Suppressor macrophage treated with lipopolysaccharide for 1 hour (primary cell): Measurements from ENCODE around the gene BRCC3.
A peak's percentile ranks its signal among the peaks of the same experiment; 100 is the strongest.

ENCODE experiments used
- DNase-seq, 3 donors: peaks; one replicate each; pipeline ENCODE4 v3.0.0-alpha.2; 2020 to 2022

The BRCC3 gene

DNA sequence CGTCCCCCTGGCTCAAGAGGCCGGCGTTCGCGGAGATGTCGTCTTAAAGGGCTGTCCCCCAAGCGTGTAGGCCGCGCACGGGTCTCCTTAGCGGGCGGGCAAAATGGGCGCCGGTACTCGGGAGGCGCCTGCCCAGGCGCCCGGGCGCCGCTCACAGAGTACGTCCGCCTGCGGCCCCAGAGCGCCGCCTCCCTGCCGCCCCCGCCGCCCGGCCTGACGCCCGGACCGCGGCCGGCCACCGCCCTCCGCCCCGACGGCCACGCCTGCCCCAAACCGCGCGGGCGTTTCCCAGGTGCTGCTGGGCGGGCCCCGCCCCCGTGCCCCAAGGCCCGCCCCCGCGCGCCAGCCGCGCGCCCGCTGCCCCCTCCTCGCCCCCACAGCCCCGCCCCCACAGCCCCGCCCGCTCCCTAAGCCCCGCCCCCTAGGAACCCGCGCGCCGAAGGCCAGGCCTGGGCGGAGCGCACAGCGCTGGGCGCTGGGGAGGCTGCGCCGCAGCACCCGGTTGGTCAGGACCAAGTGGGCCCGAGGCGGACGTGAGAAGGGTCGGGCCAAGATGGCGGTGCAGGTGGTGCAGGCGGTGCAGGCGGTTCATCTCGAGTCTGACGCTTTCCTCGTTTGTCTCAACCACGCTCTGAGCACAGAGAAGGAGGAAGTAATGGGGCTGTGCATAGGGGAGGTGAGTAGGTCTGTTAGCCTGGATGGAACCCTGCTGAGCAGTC, at the start of gene BRCC3, which contains the start of the genes CMC4 and MTCP1:
BRCC3 (plus strand) TSS at position 534 of the 719 bp plus-strand sequence; CDS start at position 554, 20 bp downstream.
CMC4 (minus strand) TSS at position 162 of the 719 bp plus-strand sequence. CDS start 7,113 bp downstream, outside the sequence.
MTCP1 (minus strand) TSS at position 162 of the 719 bp plus-strand sequence. CDS start 5,126 bp downstream, outside the sequence.
- DNase-seq, result peak; percentile 83 to 92 (median 87)

DNA sequence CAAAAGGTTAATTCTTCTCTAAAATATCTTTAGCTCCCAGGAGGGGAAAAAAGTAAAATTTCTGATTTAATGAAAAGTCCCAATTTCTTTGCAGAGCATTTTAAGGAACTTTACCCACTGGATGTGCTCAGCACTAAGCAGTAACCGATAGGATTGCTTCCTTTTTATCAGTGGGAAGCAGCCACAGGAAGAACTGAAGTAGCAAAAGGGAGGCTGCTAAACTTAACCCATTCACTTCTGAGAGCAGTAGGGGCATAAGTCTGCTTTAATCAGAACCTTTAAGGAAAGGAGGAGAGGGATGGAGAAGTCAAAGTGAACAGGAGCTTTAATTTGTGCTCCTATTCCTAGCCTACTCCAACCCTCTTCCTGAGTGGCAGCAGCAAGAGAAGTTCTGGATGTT, 48.7 kb upstream of the BRCC3 start, which contains the start of gene F8:
F8 (minus strand) TSS at position 139 of the 400 bp plus-strand sequence. CDS start 171 bp downstream, outside the sequence.
- peak; percentile 28 to 36 (median 29) for DNase-seq

DNA sequence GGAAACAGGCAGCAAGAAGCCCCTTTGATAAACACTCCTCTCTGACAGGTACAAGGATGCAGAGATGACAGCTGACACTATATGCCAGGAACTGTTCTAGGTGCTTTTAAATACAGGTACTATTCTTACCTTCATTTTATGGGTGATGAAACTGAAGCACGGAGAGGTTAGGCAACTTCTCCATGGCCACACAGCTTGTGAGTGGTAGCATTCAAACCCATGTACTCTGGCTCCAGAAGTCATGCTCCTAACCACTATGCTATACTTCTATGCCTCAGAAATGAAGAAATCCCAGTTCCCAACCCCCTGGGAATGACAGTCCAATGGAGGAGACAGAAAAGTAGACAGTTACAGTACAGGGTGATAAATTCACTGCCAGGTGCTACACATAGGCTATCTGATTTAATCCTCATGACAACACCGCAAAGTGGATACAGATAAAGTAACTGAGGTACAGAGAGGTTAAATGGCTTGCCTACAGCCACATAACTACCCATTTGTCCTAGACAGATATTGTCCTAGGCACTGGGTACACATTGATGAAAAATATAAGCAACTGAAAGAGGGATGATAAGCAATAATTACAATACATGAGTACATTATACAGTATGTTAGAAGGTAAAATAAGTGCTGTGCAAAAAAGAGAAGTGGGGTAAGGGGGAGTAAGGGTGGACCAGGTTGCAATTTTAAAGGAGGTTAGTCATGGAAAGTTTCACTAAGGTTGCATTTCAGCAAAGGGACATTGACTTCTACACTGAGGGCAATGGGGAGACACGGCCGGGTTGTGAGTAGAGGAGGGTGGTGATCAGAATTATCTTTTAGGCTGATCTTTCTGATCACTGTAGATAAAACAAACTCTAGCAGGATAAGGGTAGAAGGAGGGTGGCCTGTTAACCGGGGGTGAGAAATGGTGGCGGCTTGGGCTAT, 47.1 kb upstream of the BRCC3 start:
- no peak for DNase-seq

DNA sequence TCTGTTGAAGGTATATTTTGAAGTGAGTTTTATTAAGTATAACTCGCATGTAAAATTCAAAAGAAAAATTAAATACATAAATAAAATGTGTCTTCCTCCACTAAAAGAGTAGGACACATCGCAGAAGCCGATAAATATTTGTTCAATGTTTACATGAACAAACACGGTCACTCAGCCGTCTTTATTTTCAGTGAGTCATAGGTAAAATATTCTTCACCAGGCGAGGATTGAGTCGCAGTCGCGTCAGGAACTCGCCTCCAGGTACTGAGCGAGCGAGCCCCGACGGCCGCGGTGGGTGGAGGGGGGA, 44.9 kb upstream of the BRCC3 start:
- DNase-seq, result no peak

DNA sequence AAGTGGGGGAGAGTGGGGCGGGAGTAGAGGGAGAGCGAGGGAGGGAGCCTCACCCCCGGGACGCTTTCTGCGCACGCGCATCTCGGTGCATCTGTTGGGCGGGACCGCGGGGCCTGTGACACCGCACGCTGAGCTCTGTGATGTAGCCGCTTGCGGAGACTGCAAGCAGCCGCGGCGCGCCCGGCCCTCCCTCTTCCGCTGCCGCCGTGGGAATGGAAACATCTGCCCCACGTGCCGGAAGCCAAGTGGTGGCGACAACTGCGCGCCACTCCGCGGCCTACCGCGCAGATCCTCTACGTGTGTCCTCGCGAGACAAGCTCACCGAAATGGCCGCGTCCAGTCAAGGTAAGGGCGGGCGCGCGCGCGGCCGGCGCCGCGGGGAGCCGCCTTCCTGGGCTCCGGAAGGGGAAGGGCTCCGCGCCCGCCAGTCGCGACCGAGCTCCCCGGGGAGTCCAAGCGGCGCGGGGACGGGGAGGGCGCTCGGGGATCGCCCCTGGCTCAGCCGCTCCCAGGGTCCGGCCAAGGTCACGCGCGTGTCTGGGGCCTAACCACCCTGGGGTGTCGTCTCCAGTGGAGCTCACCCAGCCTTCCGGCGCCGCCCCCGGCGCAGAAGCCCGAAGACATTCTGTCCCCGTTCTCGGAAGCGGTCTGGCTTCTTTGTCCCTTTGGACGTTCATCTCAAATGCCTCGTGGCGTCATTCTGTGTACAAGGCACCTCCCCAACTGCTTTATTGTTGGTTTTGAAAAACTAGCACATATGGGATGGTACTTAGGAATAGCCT, 44.4 kb upstream of the BRCC3 start, which contains the start of gene FUNDC2:
FUNDC2 (plus strand) TSS at position 118 of the 782 bp plus-strand sequence; CDS start at position 213, 95 bp downstream.
- peak; percentile 93 to 94 (median 93) for DNase-seq

DNA sequence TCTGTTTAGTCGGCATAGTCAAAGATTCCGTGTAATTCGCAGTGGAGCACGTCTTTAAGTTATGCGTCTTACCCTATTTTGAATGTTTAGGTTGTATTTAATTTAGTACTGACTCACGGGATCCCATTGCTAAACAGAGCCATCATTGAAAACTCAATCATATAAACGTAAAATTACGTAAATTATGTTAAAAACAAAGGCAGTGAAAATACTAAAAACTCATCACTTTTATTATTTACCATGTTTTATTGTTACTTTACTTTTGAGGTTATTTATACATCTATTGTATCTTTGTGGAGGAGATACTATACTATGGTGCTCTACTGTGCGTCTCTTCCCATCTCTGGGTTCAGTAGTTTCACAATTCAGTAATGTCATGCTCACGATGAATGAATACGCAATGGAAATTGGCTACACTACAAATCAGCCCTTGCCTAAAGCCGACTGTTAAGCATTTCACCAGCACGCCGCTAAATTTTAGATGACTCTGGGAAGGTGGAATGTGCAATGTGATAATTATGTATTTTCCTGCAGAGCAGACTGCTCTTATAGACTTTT, 43.7 kb upstream of the BRCC3 start:
- peak; percentile 61 to 77 (median 69) for DNase-seq

DNA sequence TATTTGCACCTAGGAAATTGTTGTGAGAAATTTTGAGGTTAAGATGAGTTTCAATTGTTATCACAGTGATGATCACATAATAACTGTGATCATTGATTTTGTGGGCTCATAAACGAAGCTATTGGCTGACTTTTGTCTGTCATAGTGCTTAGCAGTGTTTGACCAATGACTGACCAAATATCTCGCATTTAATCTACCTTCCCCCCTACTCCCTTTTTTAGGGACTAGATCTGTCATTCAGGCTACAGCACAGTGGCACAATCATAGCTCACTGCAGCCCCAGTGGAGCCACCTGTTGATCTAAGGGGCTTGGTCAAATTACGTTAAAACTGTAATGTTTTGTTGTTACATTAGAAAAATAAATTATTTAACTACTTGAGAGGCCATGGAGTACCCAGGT, 43.2 kb upstream of the BRCC3 start:
- DNase-seq, result no peak

DNA sequence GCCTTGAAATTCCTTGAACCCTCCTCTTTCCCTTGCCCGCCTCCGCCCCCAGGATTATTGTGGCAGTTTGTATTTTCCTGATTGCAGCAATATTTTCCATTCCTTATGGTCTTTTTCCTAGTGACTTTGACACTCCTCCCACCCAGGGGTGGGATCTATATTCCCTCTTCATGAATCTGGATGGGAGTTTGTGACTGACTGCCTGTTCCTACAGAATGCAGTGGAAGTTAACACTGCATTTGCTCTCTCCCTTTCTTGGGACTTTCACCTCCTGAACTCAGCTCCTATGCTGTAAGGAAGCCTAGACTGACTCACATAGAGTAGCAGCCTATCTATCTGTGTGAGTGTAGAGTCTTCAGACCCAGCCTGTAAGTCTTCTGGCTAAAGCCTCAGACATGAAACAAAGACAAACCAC, 42.4 kb upstream of the BRCC3 start:
- DNase-seq, result peak; percentile 33 to 59 (median 48)

DNA sequence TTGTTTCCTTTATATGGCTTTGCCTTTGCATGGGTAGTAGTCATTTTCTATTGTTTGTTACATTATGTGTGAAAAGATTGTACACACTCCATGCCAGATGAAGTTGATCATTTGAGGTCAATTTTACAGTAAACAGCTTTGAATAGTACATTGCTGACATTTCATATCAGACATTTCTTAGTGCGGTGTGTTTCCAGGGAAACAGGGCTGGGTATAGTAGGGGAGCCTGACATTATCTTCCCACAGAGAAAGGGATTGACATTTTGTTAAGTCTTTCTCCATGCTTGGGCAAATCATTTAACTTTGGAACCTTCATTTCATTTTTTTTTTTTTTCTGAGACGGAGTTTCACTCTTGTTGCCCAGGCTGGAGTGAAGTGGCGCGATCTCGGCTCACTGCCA, 39.7 kb upstream of the BRCC3 start:
- no peak for DNase-seq

DNA sequence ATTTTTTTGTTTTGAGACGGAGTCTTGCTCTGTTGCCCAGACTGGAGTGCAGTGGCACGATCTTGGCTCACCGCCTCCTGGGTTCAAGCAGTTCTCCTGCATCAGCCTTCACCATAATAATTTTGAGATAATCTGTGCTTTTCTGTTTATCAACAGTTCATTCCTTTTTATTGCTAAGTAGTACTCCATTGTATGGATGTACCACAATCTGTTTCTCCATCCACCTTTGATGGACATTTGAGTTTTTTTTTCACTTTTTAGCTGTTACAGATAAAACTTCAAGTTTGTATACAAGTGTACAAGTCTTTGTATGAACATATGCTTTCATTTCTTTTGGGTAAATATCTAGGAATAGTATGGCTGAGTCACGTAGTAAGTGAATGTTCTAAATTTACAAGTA, 35.6 kb upstream of the BRCC3 start:
- no peak for DNase-seq

DNA sequence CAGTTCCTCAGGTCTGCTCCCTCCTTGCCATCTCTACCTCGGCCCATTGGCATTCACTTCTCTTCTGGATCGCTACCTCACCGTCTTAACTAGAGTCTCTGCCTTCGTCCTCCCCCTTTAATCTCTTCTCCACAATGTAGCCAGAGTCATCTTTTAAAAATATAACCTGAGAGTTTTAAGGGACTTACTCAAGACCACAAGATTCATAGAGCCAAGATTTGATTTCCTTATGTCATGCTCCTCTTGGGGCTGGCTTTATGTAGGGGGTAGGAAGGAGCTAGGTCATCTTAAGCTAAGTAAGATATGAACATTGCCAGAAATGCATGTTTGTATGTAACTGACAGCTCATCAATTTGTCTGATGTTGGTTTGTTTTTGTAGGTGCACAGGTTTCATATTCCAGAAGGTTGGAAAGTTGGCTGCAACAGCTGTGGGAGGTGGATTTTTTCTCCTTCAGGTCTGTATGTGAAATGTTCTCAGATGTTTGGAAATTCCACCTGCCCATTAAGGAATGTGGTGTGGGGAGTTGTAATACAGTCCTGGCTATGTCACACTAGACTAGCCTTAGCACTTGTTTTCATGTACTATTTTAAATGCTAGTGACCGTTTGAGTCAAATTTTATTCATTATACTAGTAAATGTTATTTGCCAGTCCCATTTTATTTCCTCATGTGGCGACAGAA, 25.0 kb upstream of the BRCC3 start:
- DNase-seq, result no peak

DNA sequence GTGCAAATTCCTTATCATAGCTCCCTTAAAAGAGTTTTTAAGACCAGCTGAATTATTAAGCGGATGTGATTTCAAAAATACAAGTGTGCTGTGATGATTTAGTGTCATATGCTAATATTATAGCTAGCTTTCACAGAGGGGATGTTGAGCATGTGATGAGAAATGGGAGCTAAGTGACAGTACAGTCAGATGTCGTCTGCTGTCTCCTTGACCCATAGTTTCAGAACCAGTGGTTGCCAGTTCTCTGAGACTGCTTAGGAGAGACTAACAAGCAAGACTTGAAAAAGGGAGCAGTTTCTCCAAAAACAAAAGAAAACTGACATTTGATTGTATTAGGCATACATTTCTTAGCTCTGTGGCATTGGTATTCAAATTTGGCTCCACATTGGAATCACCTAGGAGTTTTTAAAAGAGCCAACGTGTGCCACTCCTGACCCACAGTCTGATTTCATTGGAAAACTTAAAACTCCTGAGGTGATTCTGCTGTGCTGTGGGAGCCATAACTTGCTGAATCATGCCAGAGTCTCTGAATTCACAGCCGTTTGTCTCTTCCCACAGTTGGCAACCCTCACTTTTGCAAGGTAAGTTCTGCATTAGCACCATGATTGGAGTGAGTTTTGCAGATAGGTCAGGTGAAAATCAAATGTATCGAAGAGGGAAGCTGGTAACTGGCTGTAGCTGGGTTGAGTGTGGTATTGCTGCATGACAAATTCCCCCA, 24.3 kb upstream of the BRCC3 start:
- no peak for DNase-seq

DNA sequence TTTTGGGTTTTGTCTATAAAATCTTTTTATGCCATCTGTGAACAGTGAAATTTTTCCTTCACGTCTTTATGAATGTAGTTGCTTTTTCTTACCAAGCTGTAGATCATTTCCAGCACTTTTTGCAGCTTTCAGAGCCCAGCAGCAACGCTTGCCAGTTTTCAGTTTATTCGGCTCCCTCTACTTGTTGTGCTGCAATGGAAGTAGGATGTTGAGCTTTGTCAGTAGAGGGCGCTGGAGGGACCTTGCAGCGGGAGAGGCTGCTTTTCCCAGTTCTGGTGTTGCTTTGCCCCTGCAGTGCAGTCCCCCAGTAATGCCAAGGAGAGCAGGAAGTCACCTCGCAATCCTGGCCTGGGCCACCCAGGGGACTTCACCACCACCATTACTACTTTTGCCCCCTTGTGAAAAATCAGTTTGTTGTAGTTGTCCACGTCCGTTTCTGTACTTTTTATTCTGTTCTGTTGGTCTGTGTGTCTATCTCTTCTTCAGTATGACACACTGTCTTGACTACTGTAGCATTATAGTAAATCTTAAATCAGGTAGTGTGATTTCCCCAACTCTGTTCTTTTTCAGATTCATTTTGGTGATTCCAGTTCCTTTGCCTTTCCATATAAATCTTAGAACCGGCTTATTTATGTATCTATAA, 22.2 kb upstream of the BRCC3 start:
- DNase-seq, result peak; percentile 54 to 68 (median 56)

DNA sequence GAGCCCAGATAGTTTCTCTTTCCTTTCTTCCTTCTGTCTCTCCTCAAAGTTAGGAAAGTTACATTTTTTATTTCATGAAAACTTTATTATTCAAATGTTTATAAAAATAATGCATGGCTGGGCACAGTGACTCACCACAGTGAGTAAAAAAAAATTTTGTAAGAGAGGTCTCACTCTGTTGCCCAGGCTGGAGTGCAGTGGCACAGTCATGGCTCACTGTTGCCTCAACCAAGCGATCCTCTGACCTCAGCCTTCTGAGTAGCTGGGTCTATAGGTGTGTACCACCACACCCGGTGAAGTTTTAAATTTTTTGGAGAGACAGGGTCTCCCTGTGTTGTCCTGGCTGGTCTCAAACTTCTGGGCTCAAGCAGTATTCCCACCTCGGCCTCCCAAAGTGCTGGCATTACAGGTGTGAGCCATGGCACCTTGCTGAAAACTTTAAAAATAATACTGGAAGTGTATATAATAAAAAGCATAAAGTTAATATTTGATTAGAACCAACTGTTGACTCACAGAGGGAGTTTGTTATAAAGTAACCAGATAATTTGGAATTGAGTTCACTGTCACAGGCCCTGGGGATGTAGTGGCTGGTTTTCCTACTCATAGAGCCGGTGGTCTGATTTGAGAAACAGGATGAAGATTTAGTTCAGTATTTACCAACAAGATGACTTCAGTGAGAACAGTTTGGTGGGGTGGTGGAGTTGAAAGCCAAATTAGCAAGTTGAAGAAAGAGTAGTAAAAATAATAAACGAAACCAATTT, 18.4 kb upstream of the BRCC3 start:
- DNase-seq, result peak in 1 of 3 donors; percentile 27

DNA sequence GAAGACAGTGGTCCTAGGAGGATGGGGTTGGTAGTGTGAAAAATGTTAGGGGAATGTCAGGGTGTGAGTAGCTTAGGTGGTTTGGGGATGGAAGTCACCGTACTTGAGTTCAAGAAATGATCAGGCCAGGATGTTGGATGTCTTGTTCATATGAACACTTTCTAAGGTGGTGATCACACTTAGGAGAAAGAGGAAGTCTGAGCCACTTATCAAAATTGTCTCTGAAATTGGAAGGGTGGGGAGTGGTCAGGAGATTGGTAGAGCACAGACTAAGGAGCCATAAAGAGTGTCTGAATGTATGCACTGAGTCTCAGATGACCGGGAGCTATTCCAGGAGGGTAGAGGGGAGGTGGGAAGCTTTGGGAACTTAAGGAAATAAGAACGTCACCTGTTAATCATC, 17.7 kb upstream of the BRCC3 start:
- DNase-seq, result no peak

DNA sequence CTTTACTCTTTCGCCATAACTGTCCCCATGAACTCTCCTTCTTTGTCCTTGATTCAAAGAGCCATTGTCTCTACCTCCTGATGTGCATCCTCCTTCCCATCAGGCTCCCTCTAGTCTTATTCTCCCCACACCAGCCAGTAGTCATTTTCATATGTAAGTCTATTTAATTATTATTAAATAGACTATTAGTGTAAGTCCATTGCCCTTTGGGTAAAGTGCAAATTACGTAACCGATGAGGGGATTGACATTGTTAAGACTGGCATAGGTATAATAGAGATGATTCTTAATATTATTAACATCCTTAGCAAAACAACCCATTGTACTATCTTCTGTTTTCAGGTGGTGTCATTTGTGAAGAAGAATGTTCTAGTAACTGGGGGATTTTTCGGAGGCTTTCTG, 17.1 kb upstream of the BRCC3 start:
- no peak for DNase-seq

DNA sequence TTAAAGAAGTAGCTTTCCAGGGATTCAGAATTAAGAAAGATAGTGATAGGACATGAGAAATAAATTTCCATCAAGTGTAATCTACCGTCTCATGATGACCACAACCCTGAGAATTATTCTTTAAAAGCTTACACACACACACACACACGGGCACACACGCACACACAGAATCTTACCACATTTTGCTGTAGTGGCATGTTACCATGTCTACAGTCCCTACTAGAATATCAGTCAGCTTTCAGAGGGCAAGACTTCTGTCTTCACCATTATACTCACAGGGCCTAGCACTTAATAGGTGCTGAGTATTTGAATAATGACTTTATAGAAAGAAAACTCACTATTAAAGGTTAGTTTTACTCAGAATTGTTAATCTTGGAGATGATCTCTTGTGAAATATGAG, 15.8 kb upstream of the BRCC3 start:
- no peak for DNase-seq

DNA sequence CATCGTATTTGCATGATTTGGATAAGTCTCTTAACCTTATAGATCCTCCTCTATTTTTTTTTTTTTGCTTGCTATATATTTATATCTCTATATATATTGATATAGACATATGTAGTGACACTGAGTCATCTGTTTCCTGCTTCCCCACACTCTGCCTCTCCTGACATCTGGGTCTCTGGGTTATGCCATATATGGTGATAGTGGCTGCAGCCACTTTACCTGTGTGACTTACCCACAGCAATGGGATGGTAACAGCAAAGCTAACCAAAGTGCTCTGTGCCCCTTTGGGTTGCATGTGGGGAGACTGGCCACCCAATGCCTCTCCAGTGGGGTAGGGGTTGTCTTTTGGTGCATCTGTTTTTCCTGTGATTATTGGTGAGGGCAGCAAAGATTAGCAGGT, 14.8 kb upstream of the BRCC3 start:
- no peak for DNase-seq
